HG02798 (cell line): ENCODE results near the gene BTBD9.

ENCODE experiments used
- ATAC-seq: cut with Tn5 transposase; IDR thresholded peaks from one replicate; pipeline ENCODE4 v1.9.1; 2021; ENCODE audit warnings: mild to moderate bottlenecking; ENCODE audit not compliant: unreplicated experiment, poor library complexity

The BTBD9 gene

DNA sequence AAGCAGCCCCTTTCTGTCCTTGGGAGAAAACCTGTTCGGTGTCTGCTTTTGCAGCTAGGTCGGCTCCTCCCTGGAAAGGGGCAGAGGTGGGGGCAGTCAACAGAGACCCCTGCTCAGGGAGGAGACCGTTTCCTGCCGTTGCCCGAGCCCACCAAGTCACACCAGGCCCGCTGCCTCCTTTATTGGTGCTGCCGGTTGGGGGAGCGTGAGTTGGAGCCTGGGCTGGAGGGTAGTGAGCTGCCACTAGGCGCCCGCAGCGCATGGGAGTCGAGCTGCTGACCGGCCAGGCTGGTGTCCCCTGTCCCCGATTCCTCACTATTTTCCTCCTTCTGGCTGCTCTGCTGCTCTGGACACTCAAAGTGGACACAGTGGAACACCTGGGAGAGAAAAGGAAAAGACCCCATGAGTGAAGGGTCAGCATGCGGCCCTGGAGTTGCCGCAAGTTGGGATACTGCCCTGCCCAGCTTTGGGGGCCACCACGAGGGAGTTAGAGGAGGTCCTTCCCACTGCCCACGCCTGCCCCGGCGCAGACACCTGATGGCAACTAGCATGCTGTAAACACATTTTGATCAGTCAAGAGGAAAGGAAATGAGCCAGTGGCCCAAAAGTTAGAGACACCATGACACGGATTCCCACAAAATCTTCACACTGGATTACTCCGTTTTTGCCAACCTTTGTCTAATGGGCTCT, 464.8 kb downstream of the BTBD9 start:
- ATAC-seq = no peak

DNA sequence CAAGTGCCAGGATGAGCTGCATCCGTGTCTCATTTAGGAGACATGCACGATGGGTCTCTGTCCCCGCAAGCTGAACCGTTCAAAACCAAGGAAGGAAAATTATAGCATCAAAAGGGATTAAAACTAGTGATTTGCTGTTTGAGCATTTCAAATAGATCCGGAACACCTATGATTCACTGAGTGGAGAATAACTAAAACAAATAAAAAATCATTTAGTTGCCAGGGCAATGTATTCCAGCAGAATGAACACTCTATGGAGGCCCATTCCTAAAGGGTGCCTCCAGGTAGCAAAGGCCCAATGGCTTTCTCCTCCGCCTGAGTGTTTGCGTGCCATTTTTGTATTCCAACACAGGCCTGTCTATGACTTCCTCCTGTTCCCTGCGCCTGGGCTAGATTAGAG, 465.4 kb downstream of the BTBD9 start:
- ATAC-seq = no peak

GRCh38 chr6:38173909-38174308, 465.8 kb downstream of the BTBD9 start:
- no peak for ATAC-seq

- ATAC-seq = no peak
These were observed 466.9 kb downstream of the BTBD9 start for GRCh38 chr6:38172739-38173410.

DNA sequence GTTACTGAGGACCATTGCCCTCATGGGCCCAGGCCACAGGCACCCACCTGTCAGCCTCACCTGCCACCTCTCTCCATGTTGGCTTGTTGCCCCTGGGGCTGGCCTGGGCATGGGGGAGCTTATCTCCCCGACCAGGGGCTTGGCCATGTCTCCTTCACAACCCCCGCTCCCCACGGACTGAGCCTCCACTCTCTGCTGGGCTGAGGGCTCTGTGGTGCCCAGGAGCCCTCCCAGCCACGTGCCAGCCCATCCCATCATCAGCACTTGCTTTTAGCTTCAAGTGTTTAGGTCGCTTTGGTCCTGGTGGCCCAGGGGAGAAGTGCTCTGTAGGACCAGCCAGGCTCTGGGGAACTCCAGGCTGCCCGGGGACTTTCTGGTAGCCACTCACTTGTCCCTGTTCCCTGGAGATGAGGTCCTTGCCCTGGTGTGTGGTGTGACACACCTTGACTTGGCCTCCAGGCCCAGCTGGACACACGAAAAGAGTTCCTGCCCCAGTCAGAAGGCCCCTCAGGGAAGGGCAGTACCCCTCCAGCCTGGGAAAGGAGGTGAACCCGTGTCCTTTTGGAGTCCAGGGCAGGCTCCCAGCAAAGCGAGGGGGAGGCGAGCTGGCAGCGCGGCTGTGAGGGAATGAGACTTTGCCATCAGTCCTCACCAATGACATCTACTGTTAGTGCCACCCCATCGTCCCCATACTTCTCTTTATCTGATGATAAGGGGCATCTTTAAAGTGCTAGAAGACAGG, 467.6 kb downstream of the BTBD9 start:
- no peak for ATAC-seq

DNA sequence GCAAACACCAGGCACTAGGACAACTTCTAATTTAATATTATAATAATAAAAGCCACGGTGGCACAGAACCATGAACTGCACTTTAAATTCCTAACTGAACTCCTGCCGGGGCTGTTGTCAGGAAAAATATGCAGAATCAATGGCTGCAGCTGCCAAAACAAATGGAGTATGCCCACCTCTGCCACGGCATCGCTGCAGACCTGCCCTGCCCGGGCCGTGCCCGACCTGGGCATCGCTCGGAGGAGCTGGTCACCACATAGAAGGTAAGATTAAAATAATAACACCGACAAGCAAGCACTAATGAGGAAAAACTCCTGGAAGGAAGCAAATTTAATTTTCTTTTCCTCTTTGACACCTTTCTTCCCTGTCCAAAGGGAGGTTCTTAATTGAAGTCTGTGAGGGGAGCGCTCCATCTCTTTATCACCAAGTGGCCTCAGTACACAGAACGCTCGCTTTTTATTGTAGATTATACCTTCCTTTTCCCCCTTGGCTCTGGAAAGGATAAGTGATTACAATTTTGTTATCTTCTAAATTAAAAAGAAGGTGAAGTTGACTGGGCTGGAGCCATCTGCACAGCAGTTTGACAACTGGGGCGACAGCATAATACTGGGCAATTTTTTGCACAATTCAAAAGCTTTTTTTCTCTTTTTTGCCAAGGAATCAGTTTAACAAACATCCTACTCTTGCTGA, 468.9 kb downstream of the BTBD9 start:
- ATAC-seq = no peak

GRCh38 chr6:38169977-38170526, 469.7 kb downstream of the BTBD9 start:
- no peak for ATAC-seq

DNA sequence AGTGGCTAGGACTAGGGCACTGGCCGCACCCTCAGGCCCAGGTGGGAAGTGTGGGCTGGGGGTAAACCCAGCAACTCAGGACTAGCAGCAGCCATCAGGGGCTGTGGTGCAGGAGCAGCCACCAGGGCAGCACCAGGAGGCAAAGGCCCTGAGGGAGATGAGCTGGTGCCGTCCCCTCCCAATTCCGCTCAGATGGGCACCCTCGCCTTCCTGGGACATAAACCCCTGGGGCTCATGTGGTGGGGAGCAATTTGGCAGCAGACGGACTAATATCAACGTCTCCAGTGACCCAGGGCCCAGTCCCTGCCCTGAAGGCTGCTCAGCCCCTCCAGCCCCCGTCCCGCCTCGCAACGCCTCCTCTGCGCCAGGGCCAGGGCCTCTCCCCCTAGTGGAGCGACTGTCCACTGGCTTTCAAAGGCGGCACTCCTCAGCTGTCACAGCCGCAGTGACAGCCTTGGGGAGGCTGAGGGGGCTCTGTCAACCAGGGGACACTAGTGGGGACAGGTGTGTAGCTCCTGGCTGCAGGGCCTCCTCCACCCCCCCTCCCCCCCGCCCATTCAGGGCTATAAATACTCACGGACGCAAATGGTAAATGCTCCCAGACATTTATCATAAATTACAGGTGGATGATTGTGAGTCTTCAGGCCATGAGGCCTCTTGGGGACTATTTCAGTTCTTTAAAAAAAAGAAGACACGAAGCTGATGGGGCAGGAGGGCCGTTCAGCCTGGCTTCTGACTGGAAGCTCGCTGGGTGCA, 470.3 kb downstream of the BTBD9 start:
- no peak for ATAC-seq

GRCh38 chr6:38168699-38169098, 471.0 kb downstream of the BTBD9 start:
- no peak for ATAC-seq

DNA sequence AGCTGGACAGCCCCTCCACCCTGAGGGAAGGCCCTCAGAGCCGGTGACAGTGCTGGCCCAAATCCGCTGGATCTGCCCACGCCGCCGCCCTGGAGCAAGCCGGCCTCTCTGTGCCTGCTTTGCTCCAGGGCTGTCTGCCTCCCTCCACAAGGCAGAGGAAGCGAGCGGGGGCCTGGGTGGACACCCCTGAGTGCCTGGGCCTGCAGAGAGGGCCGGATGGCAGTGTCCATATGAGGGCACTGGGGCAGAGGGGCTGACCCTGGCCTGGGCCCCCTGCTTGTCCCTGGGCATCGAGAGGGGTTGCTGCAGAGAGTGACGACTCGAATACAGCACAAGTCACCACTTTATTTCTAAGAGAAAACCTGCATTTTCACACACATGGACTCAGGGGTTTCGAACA, 471.6 kb downstream of the BTBD9 start:
- no peak for ATAC-seq

- ATAC-seq = no peak
These were observed 472.1 kb downstream of the BTBD9 start for GRCh38 chr6:38167598-38167997.

- no peak for ATAC-seq
These were observed 473.1 kb downstream of the BTBD9 start for GRCh38 chr6:38166411-38167240.

DNA sequence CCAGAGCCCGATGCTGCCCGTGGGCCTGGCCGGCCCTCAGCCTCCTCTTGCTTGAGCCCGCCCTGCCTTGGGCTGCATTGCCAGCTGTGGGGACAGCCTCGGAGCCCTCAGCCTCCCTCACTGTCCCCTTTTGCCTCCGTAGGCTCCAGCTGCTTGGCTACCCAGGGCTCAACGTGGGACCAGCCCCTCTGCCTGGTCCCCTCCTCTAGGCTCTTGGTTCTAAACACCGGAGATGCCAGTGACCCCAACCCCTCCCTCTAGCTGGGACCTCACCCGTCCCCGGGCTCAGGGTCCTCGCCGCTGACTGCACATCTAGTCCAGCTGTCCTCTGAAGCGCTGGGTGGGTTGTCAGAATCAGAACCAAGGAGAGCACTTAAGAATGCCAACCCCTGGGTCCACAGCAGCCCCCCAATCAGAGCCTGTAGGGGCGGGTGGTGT, 475.0 kb downstream of the BTBD9 start:
- no peak for ATAC-seq

DNA sequence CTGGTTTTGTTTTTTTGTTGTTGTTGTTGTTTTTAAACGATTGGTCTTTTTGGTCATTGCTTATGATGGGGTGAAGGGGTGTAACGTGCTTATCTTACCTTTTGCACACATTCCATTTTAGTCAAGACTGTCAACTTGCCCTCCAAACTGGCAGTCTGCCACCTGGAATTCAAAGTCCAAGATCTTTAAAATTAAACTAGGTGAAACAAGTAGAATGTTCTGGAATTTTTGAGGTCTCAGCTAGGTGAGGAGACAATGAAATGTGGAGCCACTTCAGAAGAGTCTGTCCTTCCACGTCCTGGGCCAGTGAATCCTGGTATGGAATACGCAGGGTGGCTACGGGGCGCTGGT, 475.6 kb downstream of the BTBD9 start:
- ATAC-seq = no peak

DNA sequence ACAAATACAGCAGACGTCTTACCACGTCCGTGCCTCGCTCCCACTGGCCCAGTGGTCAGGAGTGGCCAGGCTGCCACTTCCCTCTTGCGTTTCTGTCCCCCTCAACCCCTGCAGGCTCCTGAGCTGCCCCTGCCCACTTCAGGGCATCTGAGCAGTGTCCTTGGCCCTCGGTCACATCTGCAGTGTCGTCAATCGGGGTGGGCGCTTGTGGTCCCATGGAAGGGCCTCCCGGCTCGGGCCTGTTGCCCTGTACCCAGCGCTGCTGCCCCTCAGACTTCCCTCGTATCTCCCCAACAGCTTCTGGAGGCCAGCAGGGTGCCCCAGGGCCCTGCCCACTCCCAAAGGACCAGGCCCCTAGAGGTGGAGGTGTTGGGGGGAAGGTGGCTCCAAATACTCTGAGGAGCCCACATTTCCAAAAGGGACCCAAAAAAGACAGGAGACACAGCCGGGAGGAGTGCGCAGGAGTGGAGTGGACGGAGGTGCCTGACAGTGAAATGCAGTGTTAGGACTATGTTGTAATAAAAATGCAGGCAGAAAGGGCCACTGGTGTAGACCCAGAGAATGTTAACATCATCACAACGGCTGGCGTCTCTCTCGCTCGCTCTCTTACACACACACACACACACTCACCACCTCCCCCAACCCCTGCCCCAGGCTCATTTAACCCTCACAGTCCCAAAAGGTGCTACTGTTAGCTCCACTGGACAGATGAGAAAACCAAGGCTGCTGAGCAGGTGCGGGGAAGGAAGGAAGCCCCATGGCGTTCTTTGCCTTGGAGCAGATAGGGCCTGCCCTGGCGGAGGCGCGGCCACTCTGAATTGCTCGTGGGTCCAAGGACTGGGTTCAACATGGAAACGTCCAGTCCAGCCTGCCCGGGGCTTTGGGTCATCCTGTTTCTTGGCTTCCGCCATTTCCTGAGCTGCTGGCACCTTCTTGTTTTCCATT, 476.3 kb downstream of the BTBD9 start:
- no peak for ATAC-seq

DNA sequence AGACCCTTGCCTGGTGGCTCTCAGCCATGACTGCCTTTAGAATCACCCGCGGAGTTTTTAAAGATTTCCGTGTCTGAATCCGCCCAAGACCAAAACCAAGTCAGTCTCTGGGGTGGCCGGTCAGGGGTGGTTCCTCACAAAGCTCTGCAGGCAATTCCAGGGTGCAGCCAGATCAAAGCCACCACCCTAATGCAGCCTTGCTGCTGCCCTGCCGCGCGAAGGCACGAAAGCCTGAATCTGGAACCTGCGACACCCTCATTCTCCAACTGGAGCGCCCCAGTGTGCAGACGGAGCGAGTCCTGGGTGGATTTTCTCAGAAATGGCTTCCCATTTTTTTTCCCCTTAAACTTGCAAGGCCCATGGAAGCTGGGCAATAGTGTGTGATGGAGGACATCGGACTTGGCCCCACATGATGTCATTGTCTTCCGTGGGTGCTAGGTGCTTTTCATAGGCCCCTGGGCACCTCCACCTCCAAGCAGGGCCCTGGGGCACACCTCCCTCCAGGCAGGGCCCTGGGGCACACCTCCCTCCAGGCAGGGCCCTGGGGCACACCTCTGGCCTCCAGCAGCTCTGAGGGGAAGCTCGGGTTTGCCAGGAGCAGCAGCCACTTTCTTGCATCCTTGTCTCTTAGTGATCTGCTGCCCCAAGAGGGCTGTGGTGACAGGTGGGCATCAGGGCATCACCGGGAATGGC, 477.1 kb downstream of the BTBD9 start:
- no peak for ATAC-seq

- ATAC-seq = no peak
These were observed 477.8 kb downstream of the BTBD9 start for GRCh38 chr6:38161754-38162492.
